Liver (tissue), 3 donors: Measurements from ENCODE around the gene CIDEA.

Experiments
- GABPA ChIP-seq, 2 donors: IDR thresholded peaks in 1 of 2; conservative IDR thresholded peaks in 1 of 2; 2 replicates each; pipeline ENCODE4 v1.6.1; 2016; ENCODE audit warnings: antibody characterized with exemption in 2 of 2, mild to moderate bottlenecking in 1 of 2, moderate library complexity in 1 of 2
- REST ChIP-seq: IDR thresholded peaks from 2 replicates; pipeline ENCODE4 v1.6.1; 2016; ENCODE audit warnings: antibody characterized with exemption, mild to moderate bottlenecking
- TF ChIP-seq, protein P1 (sequence below): fragments of 150-350 bp; IDR thresholded peaks from 2 replicates; pipeline ENCODE4 v1.5.1; 2017; ENCODE audit warnings: improper control_type of control experiment, low read depth, low read length; ENCODE audit not compliant: missing input control
- donor health status: healthy.
- donor health status: healthy.

- TF ChIP-seq REST (no peak), GABPA (IDR thresholded peaks at IDR 0.05 in 1 of 2, conservative IDR thresholded peaks at IDR 0.05 in 1 of 2) (no peak)
- TF ChIP-seq, protein P1, sequence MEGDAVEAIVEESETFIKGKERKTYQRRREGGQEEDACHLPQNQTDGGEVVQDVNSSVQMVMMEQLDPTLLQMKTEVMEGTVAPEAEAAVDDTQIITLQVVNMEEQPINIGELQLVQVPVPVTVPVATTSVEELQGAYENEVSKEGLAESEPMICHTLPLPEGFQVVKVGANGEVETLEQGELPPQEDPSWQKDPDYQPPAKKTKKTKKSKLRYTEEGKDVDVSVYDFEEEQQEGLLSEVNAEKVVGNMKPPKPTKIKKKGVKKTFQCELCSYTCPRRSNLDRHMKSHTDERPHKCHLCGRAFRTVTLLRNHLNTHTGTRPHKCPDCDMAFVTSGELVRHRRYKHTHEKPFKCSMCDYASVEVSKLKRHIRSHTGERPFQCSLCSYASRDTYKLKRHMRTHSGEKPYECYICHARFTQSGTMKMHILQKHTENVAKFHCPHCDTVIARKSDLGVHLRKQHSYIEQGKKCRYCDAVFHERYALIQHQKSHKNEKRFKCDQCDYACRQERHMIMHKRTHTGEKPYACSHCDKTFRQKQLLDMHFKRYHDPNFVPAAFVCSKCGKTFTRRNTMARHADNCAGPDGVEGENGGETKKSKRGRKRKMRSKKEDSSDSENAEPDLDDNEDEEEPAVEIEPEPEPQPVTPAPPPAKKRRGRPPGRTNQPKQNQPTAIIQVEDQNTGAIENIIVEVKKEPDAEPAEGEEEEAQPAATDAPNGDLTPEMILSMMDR, result no peak
Observed at GRCh38 chr18:12306752-12307700, 52.9 kb downstream of the CIDEA start.
